GM21825 (cell line): ENCODE results near the gene ZNF213.
A peak's percentile ranks its signal among the peaks of the same experiment; 100 is the strongest.

Source experiments
- ATAC-seq: cut with Tn5 transposase; IDR thresholded peaks from one replicate; pipeline ENCODE4 v1.9.1; 2021; ENCODE audit warnings: mild to moderate bottlenecking, moderate library complexity; ENCODE audit not compliant: unreplicated experiment

The ZNF213 gene

GRCh38 chr16:3134338-3135125 is at the start of gene ZNF213:
Gene ZNF213 (plus strand): TSS chr16:3135029. CDS start chr16:3137281, 2,252 bp downstream.
- ATAC-seq = peak; percentile 80

- ATAC-seq = no peak
Measured at GRCh38 chr16:3085868-3086595, 48.8 kb upstream of the ZNF213 start.

- ATAC-seq = no peak
Measured at GRCh38 chr16:3086596-3087242, 48.1 kb upstream of the ZNF213 start.

- ATAC-seq = no peak
Measured at GRCh38 chr16:3087243-3088235, 47.3 kb upstream of the ZNF213 start.

- no peak for ATAC-seq
Measured at GRCh38 chr16:3088450-3088849, 46.4 kb upstream of the ZNF213 start.

GRCh38 chr16:3088925-3089716 is 45.7 kb upstream of the ZNF213 start:
- ATAC-seq = no peak

GRCh38 chr16:3089717-3090592 is 44.9 kb upstream of the ZNF213 start:
- no peak for ATAC-seq

GRCh38 chr16:3091551-3091950 is 43.3 kb upstream of the ZNF213 start:
- no peak for ATAC-seq

- ATAC-seq = no peak
Measured at GRCh38 chr16:3092501-3092941, 42.3 kb upstream of the ZNF213 start.

GRCh38 chr16:3094289-3095027 is 40.4 kb upstream of the ZNF213 start:
- no peak for ATAC-seq

- ATAC-seq = peak; percentile 64
Measured at GRCh38 chr16:3095869-3096268, 39.0 kb upstream of the ZNF213 start.

- ATAC-seq = no peak
Measured at GRCh38 chr16:3096362-3096761, 38.5 kb upstream of the ZNF213 start.

GRCh38 chr16:3097266-3097665 is 37.6 kb upstream of the ZNF213 start:
- ATAC-seq = no peak

GRCh38 chr16:3098459-3099394 is 36.1 kb upstream of the ZNF213 start, which contains the start of gene ZSCAN10:
Gene ZSCAN10 (minus strand): TSS chr16:3099294. CDS start chr16:3092937, 6,357 bp downstream.
- no peak for ATAC-seq

- no peak for ATAC-seq
Measured at GRCh38 chr16:3099395-3099731, 35.5 kb upstream of the ZNF213 start.

- ATAC-seq = peak; percentile 47
Measured at GRCh38 chr16:3099732-3100499, 34.9 kb upstream of the ZNF213 start.
